ENCODE data around the gene SMS.

DNA sequence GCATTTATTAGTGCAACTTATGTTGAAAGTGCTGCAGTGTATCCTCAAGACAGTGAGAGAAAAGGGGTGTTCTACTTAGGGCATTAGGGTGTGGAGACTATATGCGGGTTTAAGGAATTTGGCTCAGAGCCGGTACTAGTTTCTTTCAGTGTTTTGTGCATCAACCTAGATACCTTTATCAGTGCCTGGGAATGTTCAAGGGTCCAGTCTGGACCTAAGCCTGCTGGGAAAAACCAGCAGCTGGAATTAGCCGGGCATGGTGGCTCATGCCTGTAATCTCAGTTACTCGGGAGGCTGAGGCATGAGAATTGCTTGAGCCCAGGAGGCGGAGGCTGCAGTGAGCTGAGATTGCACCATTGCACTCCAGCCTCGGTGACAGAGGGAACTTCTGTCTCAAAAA lies 99.0 kb downstream of the SMS start:
- TF ChIP-seq CTCF (IDR thresholded peaks at IDR 0.05; ENCODE audit: low read depth, low read length), result no peak
- no peak for TF ChIP-seq EZH2phosphoT487 (IDR thresholded peaks at IDR 0.05; ENCODE audit: low read depth)

All from OCI-LY3 (cell line).